K562 (cell line): ENCODE data around the gene KCNAB1.

ENCODE experiments used
- BHLHE40 ChIP-seq: IDR thresholded peaks from 2 replicates; pipeline ENCODE4 v1.6.1; 2011; ENCODE audit warnings: low read length, improper control_type of control experiment
- BMI1 ChIP-seq: fragments of 150-350 bp; IDR thresholded peaks from 2 replicates; pipeline ENCODE4 v1.6.1; 2014; ENCODE audit warnings: low read length
- CBX2 ChIP-seq: fragments of 200-600 bp; sonication (generic); IDR thresholded peaks from one replicate; pipeline ENCODE4 v1.6.1; 2012; ENCODE audit warnings: mild to moderate bottlenecking, low read length, inconsistent platforms; ENCODE audit not compliant: insufficient read depth, poor library complexity, severe bottlenecking
- DPF2 ChIP-seq: fragments of 450-650 bp; IDR thresholded peaks from 2 replicates; pipeline ENCODE4 v1.6.1; 2016
- MTA1 ChIP-seq: fragments of 450-650 bp; IDR thresholded peaks from 2 replicates; pipeline ENCODE4 v1.6.1; 2017; ENCODE audit warnings: borderline replicate concordance
- NR3C1 ChIP-seq: sonication (generic); formaldehyde crosslinking; IDR thresholded peaks from 2 replicates; pipeline ENCODE4 v1.8.1; 2022; ENCODE audit warnings: missing genetic modification reagents
- POLR2A ChIP-seq: fragments of 450-650 bp; conservative IDR thresholded peaks from 2 replicates; pipeline ENCODE4 v1.6.1; 2016
- POLR2AphosphoS5 ChIP-seq: IDR thresholded peaks from 2 replicates; pipeline ENCODE4 v1.6.1; 2011; ENCODE audit warnings: mild to moderate bottlenecking, low read depth, low read length, moderate library complexity; ENCODE audit not compliant: control insufficient read depth, insufficient read depth
- SIN3B ChIP-seq: fragments of 450-650 bp; IDR thresholded peaks from 2 replicates; pipeline ENCODE4 v1.6.1; 2017; ENCODE audit warnings: low read depth, mild to moderate bottlenecking, moderate library complexity
- TAF1 ChIP-seq: IDR thresholded peaks from 2 replicates; pipeline ENCODE4 v1.6.1; 2011; ENCODE audit warnings: mild to moderate bottlenecking, low read length, moderate library complexity; ENCODE audit not compliant: insufficient read depth, control insufficient read depth, severe bottlenecking; ENCODE audit errors: extremely low read depth
- ZNF146 ChIP-seq: IDR thresholded peaks from one replicate; pipeline ENCODE4 v1.6.1; 2018; ENCODE audit warnings: missing compliant biosample characterization; ENCODE audit not compliant: unreplicated experiment
- ZNF277 ChIP-seq: fragments of 250-450 bp; sonication (Bioruptor Pico); IDR thresholded peaks from 2 replicates; pipeline ENCODE4 v1.8.0; 2022; ENCODE audit warnings: inconsistent platforms, mild to moderate bottlenecking, moderate library complexity, borderline replicate concordance
- ZNF512 ChIP-seq: IDR thresholded peaks from 2 replicates; pipeline ENCODE4 v1.6.1; 2016; ENCODE audit warnings: missing genetic modification characterization, missing compliant biosample characterization
- ZNF639 ChIP-seq, 2 experiments: fragments of 200-800 bp in 1 of 2; sonication (Bioruptor generic) in 1 of 2; sonication (generic) in 1 of 2; formaldehyde crosslinking in 1 of 2; IDR thresholded peaks in 1 of 2; conservative IDR thresholded peaks in 1 of 2; 2 replicates each; pipeline versions ENCODE4 v1.5.0 to v1.6.1; 2016 to 2020; ENCODE audit warnings: missing compliant biosample characterization in 1 of 2, missing genetic modification characterization in 1 of 2, missing genetic modification reagents in 1 of 2

- no peak for TF ChIP-seq BMI1
- TF ChIP-seq TAF1, result no peak
- no peak for TF ChIP-seq NR3C1 (CRISPR knock-in tag)
- TF ChIP-seq POLR2A, result no peak
- no peak for TF ChIP-seq SIN3B
- no peak for TF ChIP-seq BHLHE40
- TF ChIP-seq MTA1, result no peak
- no peak for TF ChIP-seq ZNF512 (tag)
- TF ChIP-seq ZNF277 (CRISPR knock-in tag), result no peak
- TF ChIP-seq ZNF146 (CRISPR knock-in tag), result no peak
- TF ChIP-seq ZNF639 (CRISPR knock-in tag; conservative IDR thresholded peaks at IDR 0.05 in 1 of 2, IDR thresholded peaks at IDR 0.05 in 1 of 2), result no peak
- no peak for TF ChIP-seq DPF2
- TF ChIP-seq POLR2AphosphoS5, result no peak
- TF ChIP-seq CBX2, result no peak
Measured at GRCh38 chr3:156547637-156548036, 427.3 kb downstream of the KCNAB1 start.
